Prostate gland (tissue), 2 donors: ENCODE measurements around the gene MOK. TPM values are rescaled to one million over a fixed set of nuclear protein-coding genes. Genes with fewer than 3 reads are reported as not detected.
"Not testable (repeated sequence)": the region's sequence is repeated elsewhere in the genome, so short reads cannot be mapped to it uniquely, and the experiment has no call there.

Source experiments
- DNase-seq: peaks from one replicate; pipeline ENCODE4 v3.0.0-alpha.2; 2019; ENCODE audit warnings: low spot score
- H3K27ac ChIP-seq, 2 donors: fragments of 200-600 bp; sonication (generic); 2 replicates each; pipeline ENCODE4 v1.5.1; 2017 to 2019
- H3K27me3 ChIP-seq: fragments of 200-600 bp; sonication (generic); replicated peaks from 2 replicates; pipeline ENCODE4 v1.5.1; 2019; ENCODE audit not compliant: insufficient read depth
- H3K36me3 ChIP-seq, 2 donors: fragments of 200-600 bp; sonication (generic); 1 replicate in 1 of 2; 2 replicates in 1 of 2; pipeline versions ENCODE4 v1.5.1 to v1.8.1; 2017 to 2019
- H3K4me1 ChIP-seq: fragments of 200-600 bp; sonication (generic); replicated peaks from 2 replicates; pipeline ENCODE4 v1.5.1; 2019
- H3K4me3 ChIP-seq, 2 donors: fragments of 200-600 bp; sonication (generic); 2 replicates each; pipeline ENCODE4 v1.5.1; 2017 to 2019
- H3K9me3 ChIP-seq: fragments of 200-600 bp; sonication (generic); 2 replicates; pipeline ENCODE4 v1.5.1; 2017
- POLR2A ChIP-seq: fragments of 450-650 bp; IDR thresholded peaks from one replicate; pipeline ENCODE4 v1.6.1; 2016; ENCODE audit warnings: antibody characterized with exemption, mild to moderate bottlenecking
- POLR2AphosphoS5 ChIP-seq: sonication (generic); formaldehyde crosslinking; IDR thresholded peaks from one replicate; pipeline ENCODE4 v1.6.1; 2017; ENCODE audit warnings: antibody characterized with exemption
- WGBS: methylation state at CpG from one replicate; pipeline ENCODE4 v1.1.5; 2018; 5-methylcytosine and 5-hydroxymethylcytosine counted together
- intact Hi-C: fragments of 100-400 bp; cut with DNase I; formaldehyde crosslinking; loops from one replicate; pipeline ENCODE4 v1.14.2; 2022
- total RNA-seq, 2 donors: library from RNA; depleted of rRNA; stranded (reverse); fragments of >200 nt; gene quantifications; one replicate each; pipeline ENCODE4 v1.1.0, GENCODE V29; 2016
- TF ChIP-seq, protein P1 (sequence below), 4 experiments: fragments of 200-600 bp in 2 of 4; fragments of 450-650 bp in 2 of 4; sonication (generic) in 2 of 4; IDR thresholded peaks; 1 replicate in 3 of 4; 2 replicates in 1 of 4; pipeline ENCODE4 v1.5.1; 2016 to 2019; ENCODE audit warnings: antibody characterized with exemption in 4 of 4, mild to moderate bottlenecking in 2 of 4, moderate library complexity in 2 of 4

Gene MOK
- total RNA-seq, 2 donors from 2014 or later: 17.8 to 95.5 TPM

DNA sequence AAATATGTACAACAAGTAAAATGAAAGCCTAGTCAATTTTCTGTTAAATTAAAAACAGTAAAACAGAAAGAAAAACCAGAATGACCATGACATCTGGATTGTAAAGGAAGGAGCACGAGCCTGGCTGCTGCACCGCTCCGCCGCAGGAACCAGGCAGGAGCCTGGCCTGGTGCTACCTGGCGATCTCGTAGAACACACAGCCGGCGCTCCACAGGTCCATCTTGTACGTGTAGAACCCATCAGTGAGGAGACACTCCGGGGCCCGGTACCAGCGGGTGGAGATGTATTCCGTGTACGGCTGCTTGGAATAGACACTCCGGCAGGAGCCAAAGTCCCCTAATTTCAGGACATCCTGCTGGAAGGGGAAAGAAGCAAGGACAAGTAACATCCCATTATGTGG is 54.3 kb downstream of the MOK start:
- H3K9me3 ChIP-seq: no peaks in the 10 kb centered on the region
- no peak overlapping the region for H3K4me3 ChIP-seq
- no peaks in the 10 kb centered on the region for H3K4me1 ChIP-seq
- 94% methylated on average over 15 of the region's 15 CpGs for WGBS
- H3K27ac ChIP-seq: no peak overlapping the region
- H3K27me3 ChIP-seq: no peaks in the 10 kb centered on the region
- no peak for DNase-seq
- TF ChIP-seq POLR2A (no peak), POLR2AphosphoS5 (no peak)
- TF ChIP-seq, protein P1, sequence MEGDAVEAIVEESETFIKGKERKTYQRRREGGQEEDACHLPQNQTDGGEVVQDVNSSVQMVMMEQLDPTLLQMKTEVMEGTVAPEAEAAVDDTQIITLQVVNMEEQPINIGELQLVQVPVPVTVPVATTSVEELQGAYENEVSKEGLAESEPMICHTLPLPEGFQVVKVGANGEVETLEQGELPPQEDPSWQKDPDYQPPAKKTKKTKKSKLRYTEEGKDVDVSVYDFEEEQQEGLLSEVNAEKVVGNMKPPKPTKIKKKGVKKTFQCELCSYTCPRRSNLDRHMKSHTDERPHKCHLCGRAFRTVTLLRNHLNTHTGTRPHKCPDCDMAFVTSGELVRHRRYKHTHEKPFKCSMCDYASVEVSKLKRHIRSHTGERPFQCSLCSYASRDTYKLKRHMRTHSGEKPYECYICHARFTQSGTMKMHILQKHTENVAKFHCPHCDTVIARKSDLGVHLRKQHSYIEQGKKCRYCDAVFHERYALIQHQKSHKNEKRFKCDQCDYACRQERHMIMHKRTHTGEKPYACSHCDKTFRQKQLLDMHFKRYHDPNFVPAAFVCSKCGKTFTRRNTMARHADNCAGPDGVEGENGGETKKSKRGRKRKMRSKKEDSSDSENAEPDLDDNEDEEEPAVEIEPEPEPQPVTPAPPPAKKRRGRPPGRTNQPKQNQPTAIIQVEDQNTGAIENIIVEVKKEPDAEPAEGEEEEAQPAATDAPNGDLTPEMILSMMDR (IDR thresholded peaks at IDR 0.05): no peak
- no peaks in the 10 kb centered on the region for H3K36me3 ChIP-seq
- intact Hi-C loops: no loop called here

DNA sequence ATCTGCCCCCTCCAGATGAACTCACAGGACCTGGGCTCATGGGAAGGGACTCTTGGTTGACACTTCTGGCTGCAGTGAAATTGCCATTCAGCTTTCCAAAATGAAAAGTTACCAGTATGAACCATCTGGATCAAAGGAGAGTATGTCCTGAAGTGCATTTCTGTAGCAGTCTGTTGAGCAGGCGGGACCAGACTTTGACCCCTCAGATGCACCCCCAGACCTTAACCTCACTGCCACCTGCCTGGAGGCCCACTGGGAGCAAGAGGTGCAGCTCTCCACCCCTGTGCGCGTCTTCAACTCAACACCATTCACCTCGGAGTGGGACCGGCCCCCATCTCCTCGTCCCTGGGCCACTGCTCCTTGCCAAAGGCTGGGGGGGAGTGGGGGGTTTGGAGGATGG is 55.0 kb downstream of the MOK start:
- H3K27me3 ChIP-seq: no peaks in the 10 kb centered on the region
- no peaks in the 10 kb centered on the region for H3K9me3 ChIP-seq
- DNase-seq: no peak
- intact Hi-C loops: no loop called here
- H3K27ac ChIP-seq: no peak overlapping the region
- 97% methylated on average over 6 of the region's 6 CpGs for WGBS
- TF ChIP-seq POLR2AphosphoS5 (no peak), POLR2A (no peak)
- TF ChIP-seq, protein P1 (IDR thresholded peaks at IDR 0.05): no peak
- no peaks in the 10 kb centered on the region for H3K36me3 ChIP-seq
- no peaks in the 10 kb centered on the region for H3K4me1 ChIP-seq
- no peak overlapping the region for H3K4me3 ChIP-seq

DNA sequence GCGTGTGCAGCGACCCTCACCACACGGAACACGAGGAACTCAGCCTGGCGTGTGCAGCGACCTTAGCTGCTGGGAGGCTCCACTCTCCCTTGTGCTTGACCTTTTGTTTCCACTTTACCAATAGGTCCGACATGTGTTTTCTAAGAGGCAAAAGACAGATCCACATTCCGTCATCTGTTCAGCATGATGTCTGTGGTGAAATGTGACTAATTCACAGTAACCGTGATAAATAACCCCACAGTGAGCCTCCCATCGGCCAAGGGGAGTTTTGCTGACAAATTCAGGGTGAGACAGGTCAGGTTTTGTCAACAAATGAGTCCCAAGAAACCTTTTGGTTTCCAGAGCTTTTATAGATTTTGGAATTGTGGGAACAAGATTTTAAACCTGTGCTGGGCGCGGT is 55.9 kb downstream of the MOK start:
- WGBS: 93% methylated on average over 12 of the region's 12 CpGs
- no peak overlapping the region for H3K4me3 ChIP-seq
- H3K4me1 ChIP-seq: no peaks in the 10 kb centered on the region
- H3K9me3 ChIP-seq: no peaks in the 10 kb centered on the region
- TF ChIP-seq POLR2A (no peak), POLR2AphosphoS5 (no peak)
- TF ChIP-seq, protein P1 (IDR thresholded peaks at IDR 0.05): no peak
- DNase-seq: no peak
- H3K36me3 ChIP-seq: no peaks in the 10 kb centered on the region
- intact Hi-C loops: no loop called here
- H3K27me3 ChIP-seq: no peaks in the 10 kb centered on the region
- no peak overlapping the region for H3K27ac ChIP-seq

DNA sequence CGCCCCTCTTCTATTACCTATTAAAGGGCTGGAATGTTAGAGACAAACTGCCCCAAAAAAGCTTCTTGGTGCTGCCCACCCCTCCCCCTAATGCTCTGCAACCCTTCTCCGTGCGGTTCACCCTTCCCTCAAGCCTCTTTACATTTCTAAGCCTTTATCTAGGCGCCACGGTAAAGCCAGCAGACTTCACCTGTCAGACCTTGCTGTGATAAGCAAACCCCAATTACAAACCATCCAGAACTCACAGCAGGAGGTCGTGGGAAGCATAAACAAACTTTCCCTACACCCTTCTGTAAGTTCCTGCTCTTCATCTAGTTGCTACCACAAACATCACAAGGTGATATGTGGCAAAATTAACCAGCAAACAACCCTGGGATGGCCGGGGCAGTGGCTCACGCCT is 56.8 kb downstream of the MOK start:
- TF ChIP-seq POLR2AphosphoS5 (no peak), POLR2A (no peak)
- TF ChIP-seq, protein P1 (IDR thresholded peaks at IDR 0.05): no peak
- Histone ChIP-seq H3K4me1 (no peaks in the 10 kb centered on the region), H3K36me3 (no peaks in the 10 kb centered on the region), H3K9me3 (no peaks in the 10 kb centered on the region), H3K27ac (no peak overlapping the region), H3K4me3 (no peak overlapping the region), H3K27me3 (no peaks in the 10 kb centered on the region)
- no peak for DNase-seq
- intact Hi-C loops: no loop called here
- 84% methylated on average over 8 of the region's 8 CpGs for WGBS

DNA sequence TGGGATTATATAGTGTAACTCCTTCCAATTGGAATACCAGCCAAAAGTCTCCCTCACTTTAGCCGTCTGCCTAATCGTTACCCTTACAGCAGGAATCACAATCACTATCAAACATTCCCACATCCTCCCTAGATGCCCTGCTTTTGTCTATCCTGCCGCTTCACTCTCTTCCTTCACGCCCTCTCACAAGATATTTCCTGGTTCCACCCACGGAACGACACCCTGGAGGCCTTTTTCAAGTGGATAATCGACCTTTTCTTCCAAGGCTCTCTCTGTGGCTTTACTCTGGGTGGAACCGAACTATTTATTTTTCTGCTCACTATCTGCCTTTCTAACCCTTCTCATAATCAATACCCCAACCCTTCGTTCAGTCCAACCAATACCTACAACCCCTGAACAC is 58.9 kb downstream of the MOK start:
- H3K36me3 ChIP-seq: no peaks in the 10 kb centered on the region
- 66% methylated on average over 9 of the region's 9 CpGs for WGBS
- no peaks in the 10 kb centered on the region for H3K4me1 ChIP-seq
- no peaks in the 10 kb centered on the region for H3K27me3 ChIP-seq
- intact Hi-C loops: no loop called here
- no peak overlapping the region for H3K4me3 ChIP-seq
- DNase-seq: no peak
- TF ChIP-seq POLR2AphosphoS5 (no peak), POLR2A (no peak)
- TF ChIP-seq, protein P1 (IDR thresholded peaks at IDR 0.05): no peak
- H3K27ac ChIP-seq: no peak overlapping the region
- no peaks in the 10 kb centered on the region for H3K9me3 ChIP-seq

DNA sequence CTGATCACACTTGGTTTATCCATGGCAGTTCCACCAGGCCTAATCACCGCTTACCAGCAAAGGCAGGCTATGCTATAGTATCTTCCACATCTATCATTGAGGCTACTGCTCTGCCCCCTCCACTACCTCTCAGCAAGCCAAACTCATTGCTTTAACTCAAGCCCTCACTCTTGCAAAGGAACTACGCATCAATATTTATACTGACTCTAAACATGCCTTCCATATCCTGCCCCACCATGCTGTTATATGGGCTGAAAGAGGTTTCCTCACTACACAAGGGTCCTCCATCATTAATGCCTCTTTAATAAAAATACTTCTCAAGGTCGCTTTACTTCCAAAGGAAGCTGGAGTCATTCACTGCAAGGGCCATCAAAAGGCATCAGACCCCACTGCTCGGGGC is 61.2 kb downstream of the MOK start:
- H3K36me3 ChIP-seq, H3K27ac ChIP-seq, H3K4me3 ChIP-seq, H3K9me3 ChIP-seq, H3K27me3 ChIP-seq, H3K4me1 ChIP-seq, intact Hi-C loops, DNase-seq: not testable (repeated sequence)
- over 99% methylated on average over 4 of the region's 4 CpGs for WGBS
